Activated CD8-positive, alpha-beta memory T cell treated with anti-CD3 and anti-CD28 coated beads, Interleukin-2, amount 10 ng/mL, durations not matched to agents 7 days and 5 days (primary cell): Measurements from ENCODE around the gene CACNA1C. TPM values are rescaled to one million over a fixed set of nuclear protein-coding genes. Genes with fewer than 3 reads are reported as not detected.
A peak's percentile ranks its signal among the peaks of the same experiment; 100 is the strongest.

ENCODE experiments used
- ATAC-seq: fragments of 150-1000 bp; cut with Tn5 transposase; one replicate; pipeline ENCODE4 v1.10.0; 2021; ENCODE audit warnings: moderate library complexity
- CTCF ChIA-PET: fragments of 350-600 bp; sonication (Branson Sonifier 250); formaldehyde crosslinking; loops from one replicate; lab custom pipeline; 2021; ENCODE audit warnings: antibody characterized with exemption; lab: Charles Lee
- DNase-seq: peaks from one replicate; pipeline ENCODE4 v3.0.0-alpha.2; 2020
- H3K27ac Mint-ChIP-seq: one replicate; pipeline ENCODE4 v1.8.0; 2021; ENCODE audit warnings: mild to moderate bottlenecking, mixed read lengths
- H3K27me3 Mint-ChIP-seq: one replicate; pipeline ENCODE4 v1.8.0; 2021; ENCODE audit warnings: mixed read lengths
- H3K36me3 Mint-ChIP-seq: one replicate; pipeline ENCODE4 v1.8.0; 2021; ENCODE audit warnings: mild to moderate bottlenecking, mixed read lengths
- H3K4me1 Mint-ChIP-seq: one replicate; pipeline ENCODE4 v1.8.0; 2021; ENCODE audit warnings: mixed read lengths
- H3K4me3 Mint-ChIP-seq: one replicate; pipeline ENCODE4 v1.8.0; 2021; ENCODE audit warnings: mild to moderate bottlenecking, moderate library complexity, mixed read lengths
- H3K9me3 Mint-ChIP-seq: one replicate; pipeline ENCODE4 v1.8.0; 2022; ENCODE audit warnings: low read depth, mixed read lengths
- total RNA-seq, 2 experiments: library from RNA; stranded (reverse); gene quantifications; one replicate each; pipeline ENCODE4 v1.2.3, GENCODE V29; 2021

CACNA1C gene
- total RNA-seq, 2 experiments from 2014 or later, result 0.14 to 0.26 TPM

GRCh38 chr12:2610358-2610757 lies 557.6 kb downstream of the CACNA1C start:
- H3K4me3 Mint-ChIP-seq, result no peak overlapping the region
- H3K36me3 Mint-ChIP-seq, result no peaks in the 10 kb centered on the region
- CTCF ChIA-PET, result no interaction called here
- H3K4me1 Mint-ChIP-seq, result peaks cover 16% of the 10 kb centered on the region
- DNase-seq (no peak), ATAC-seq (no peak)
- H3K27ac Mint-ChIP-seq, result no peak overlapping the region
- H3K27me3 Mint-ChIP-seq, result peaks cover 52% of the 10 kb centered on the region
- H3K9me3 Mint-ChIP-seq, result no peaks in the 10 kb centered on the region

- Mint-ChIP-seq H3K36me3 (no peaks in the 10 kb centered on the region), H3K27ac (no peak overlapping the region), H3K4me1 (peaks cover 16% of the 10 kb centered on the region), H3K27me3 (peaks cover 54% of the 10 kb centered on the region), H3K4me3 (no peak overlapping the region), H3K9me3 (no peaks in the 10 kb centered on the region)
- DNase-seq (peak; percentile 52), ATAC-seq (peak; percentile 81)
- CTCF ChIA-PET, result no interaction called here
These were observed 560.7 kb downstream of the CACNA1C start for GRCh38 chr12:2613326-2614073.

DNA sequence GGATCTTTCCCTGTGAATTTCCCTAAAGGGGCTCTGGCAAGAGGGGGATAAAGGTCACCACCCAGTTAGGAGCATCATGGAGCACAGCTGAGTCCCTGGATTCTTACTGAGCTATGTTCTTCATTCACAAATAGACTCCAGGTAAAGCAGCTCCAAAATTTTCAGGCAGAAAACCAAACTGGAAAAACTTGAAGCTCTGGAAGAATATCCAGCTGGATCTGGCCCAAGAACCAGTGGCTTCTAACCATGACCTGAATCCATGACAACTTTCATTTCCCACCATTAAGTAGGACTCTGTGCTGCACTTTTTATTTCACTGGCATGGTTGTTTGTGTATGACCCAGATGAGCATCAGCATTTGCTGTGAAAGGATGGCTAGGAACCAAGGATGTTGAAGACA lies 561.6 kb downstream of the CACNA1C start:
- Mint-ChIP-seq H3K4me1 (peaks cover 12% of the 10 kb centered on the region), H3K9me3 (no peaks in the 10 kb centered on the region), H3K4me3 (no peak overlapping the region), H3K36me3 (no peaks in the 10 kb centered on the region), H3K27ac (no peak overlapping the region), H3K27me3 (peaks cover 50% of the 10 kb centered on the region)
- ATAC-seq, result no peak
- CTCF ChIA-PET, result no interaction called here
- no peak for DNase-seq

DNA sequence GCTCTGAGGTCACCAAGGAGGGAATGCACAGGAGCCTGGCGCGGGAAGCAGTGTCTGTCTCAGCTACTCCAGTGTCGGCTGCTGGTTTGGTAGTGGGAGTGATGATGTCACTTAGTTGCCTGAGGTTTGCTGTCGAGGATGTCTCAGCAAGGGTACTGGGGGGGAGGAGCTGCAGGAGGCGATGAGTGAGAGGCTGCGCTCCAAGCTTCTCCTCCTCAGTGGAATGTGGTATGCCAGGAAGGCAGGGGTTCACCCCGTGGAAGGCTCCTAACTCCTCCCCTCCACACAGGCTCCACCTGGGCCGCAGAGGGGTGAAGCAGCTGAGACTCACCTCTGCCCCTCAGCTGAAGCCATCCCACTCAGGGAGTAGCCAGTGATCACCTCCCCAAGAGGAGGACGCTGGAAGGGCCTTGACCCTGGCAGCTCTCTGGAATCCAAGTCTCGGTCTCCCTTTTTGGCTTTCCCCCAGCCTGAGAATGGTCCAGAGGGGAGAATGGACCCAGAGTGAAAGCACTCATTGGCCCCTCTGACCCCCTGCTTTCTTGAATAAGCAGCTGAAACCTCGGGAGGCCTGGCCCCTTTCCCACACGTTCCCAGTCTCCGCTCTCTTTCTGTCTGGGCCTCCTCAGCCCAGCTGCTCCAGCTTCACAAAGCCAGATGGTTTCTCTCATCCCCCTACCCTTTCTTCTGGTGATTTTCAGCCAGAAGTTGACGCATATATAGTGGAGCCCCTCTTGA lies 563.0 kb downstream of the CACNA1C start:
- Mint-ChIP-seq H3K27me3 (peaks cover 58% of the 10 kb centered on the region), H3K36me3 (no peaks in the 10 kb centered on the region), H3K4me3 (no peak overlapping the region), H3K4me1 (peaks cover 11% of the 10 kb centered on the region), H3K27ac (no peak overlapping the region), H3K9me3 (no peaks in the 10 kb centered on the region)
- no peak for ATAC-seq
- no peak for DNase-seq
- CTCF ChIA-PET, result no interaction called here

- ATAC-seq, result no peak
These were observed 564.0 kb downstream of the CACNA1C start for GRCh38 chr12:2616763-2617162.

GRCh38 chr12:2617365-2617764 lies 564.6 kb downstream of the CACNA1C start:
- H3K36me3 Mint-ChIP-seq, result no peaks in the 10 kb centered on the region
- CTCF ChIA-PET, result no interaction called here
- H3K9me3 Mint-ChIP-seq, result no peaks in the 10 kb centered on the region
- H3K4me3 Mint-ChIP-seq, result no peak overlapping the region
- H3K27ac Mint-ChIP-seq, result no peak overlapping the region
- ATAC-seq (no peak), DNase-seq (no peak)
- H3K4me1 Mint-ChIP-seq, result peaks cover 11% of the 10 kb centered on the region
- H3K27me3 Mint-ChIP-seq, result peaks cover 56% of the 10 kb centered on the region

More at GRCh38 chr12:2616763-2617162, 564.0 kb downstream of the CACNA1C start:
- Mint-ChIP-seq H3K9me3 (no peaks in the 10 kb centered on the region), H3K27ac (no peak overlapping the region), H3K27me3 (peaks cover 60% of the 10 kb centered on the region), H3K4me3 (no peak overlapping the region), H3K36me3 (no peaks in the 10 kb centered on the region), H3K4me1 (peaks cover 11% of the 10 kb centered on the region)
- CTCF ChIA-PET, result no interaction called here
- no peak for DNase-seq

GRCh38 chr12:2618291-2618995 lies 565.7 kb downstream of the CACNA1C start:
- Mint-ChIP-seq H3K27me3 (peaks cover 55% of the 10 kb centered on the region), H3K27ac (no peak overlapping the region), H3K4me3 (no peak overlapping the region), H3K9me3 (no peaks in the 10 kb centered on the region), H3K36me3 (no peaks in the 10 kb centered on the region), H3K4me1 (peaks cover 7% of the 10 kb centered on the region)
- DNase-seq, result no peak
- ATAC-seq, result no peak
- CTCF ChIA-PET, result no interaction called here

- CTCF ChIA-PET, result interaction anchor here (0.8 kb wide), 1 partner anchor 224 kb away, joined by 3 read pairs; no protein-coding TSS in a partner anchor
- H3K27me3 Mint-ChIP-seq, result peaks cover 56% of the 10 kb centered on the region
- no peaks in the 10 kb centered on the region for H3K9me3 Mint-ChIP-seq
- no peak overlapping the region for H3K27ac Mint-ChIP-seq
- ATAC-seq, result no peak
- no peak for DNase-seq
- no peak overlapping the region for H3K4me3 Mint-ChIP-seq
- no peaks in the 10 kb centered on the region for H3K36me3 Mint-ChIP-seq
- no peaks in the 10 kb centered on the region for H3K4me1 Mint-ChIP-seq
These were observed 566.3 kb downstream of the CACNA1C start for GRCh38 chr12:2619136-2619535.

DNA sequence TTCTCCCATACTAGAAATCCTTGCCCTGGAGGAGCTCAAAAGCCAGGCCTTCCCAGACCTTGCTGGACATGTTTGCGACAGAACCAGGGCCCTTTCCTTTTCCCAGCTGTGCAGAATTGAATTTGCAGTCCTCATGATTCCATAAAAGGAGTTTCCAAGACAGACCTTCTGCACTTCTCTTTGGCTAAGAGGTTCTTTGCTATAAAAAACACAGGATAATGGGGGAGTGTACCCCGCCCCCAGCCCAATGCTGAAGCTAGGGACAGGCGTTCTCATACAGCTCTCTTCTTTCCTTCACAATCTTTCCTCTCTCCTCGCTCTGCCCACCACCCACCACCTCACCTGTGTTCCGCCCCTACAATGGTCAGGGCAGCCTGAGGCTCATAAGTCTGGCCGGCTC lies 569.7 kb downstream of the CACNA1C start:
- H3K27ac Mint-ChIP-seq, result no peak overlapping the region
- no peak overlapping the region for H3K4me3 Mint-ChIP-seq
- CTCF ChIA-PET, result no interaction called here
- no peaks in the 10 kb centered on the region for H3K9me3 Mint-ChIP-seq
- no peaks in the 10 kb centered on the region for H3K4me1 Mint-ChIP-seq
- H3K36me3 Mint-ChIP-seq, result no peaks in the 10 kb centered on the region
- peaks cover 44% of the 10 kb centered on the region for H3K27me3 Mint-ChIP-seq
- no peak for ATAC-seq
- DNase-seq, result no peak

GRCh38 chr12:2623472-2623871 lies 570.7 kb downstream of the CACNA1C start:
- no peak for DNase-seq

DNA sequence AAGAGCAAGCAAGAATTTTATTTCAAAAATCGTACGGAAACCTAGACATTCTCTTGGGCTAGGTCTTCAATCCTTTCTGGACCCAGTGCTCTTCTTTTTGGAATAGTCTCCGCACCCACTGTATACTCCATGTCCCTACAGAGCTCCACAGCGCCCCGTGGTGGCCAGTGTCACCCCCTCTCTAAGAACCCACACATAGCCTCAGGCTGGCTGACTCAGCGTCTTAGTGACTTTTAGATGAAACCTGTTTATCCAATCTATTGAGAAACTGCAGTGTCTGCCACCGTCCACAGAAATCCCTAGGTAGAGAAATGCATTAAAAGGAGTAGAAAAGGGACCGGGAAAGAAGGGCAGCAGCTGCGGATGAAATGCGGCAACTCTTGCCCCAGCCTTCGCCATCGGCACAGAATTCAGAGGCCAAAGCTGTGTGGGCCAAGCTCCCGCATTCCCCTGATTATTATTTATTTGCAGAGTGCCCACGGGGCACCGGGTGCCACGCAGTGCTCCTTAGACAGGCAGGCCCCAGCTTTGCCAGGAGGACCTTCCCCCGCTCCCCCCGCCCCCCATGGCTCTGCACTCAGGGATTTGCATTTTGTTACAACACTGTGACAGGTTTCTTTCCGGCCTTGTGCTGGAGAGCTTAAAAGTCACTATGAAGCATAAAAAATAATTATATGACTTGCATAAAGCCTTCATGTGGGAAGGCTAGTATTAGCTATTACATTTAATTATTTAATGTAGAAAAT lies 571.9 kb downstream of the CACNA1C start:
- H3K4me1 Mint-ChIP-seq, result no peaks in the 10 kb centered on the region
- no peaks in the 10 kb centered on the region for H3K9me3 Mint-ChIP-seq
- DNase-seq (no peak), ATAC-seq (no peak)
- H3K27me3 Mint-ChIP-seq, result peaks cover 57% of the 10 kb centered on the region
- no peak overlapping the region for H3K27ac Mint-ChIP-seq
- CTCF ChIA-PET, result no interaction called here
- H3K36me3 Mint-ChIP-seq, result no peaks in the 10 kb centered on the region
- H3K4me3 Mint-ChIP-seq, result no peak overlapping the region

More at GRCh38 chr12:2623472-2623871, 570.7 kb downstream of the CACNA1C start:
- Mint-ChIP-seq H3K4me3 (no peak overlapping the region), H3K27ac (no peak overlapping the region), H3K36me3 (no peaks in the 10 kb centered on the region), H3K9me3 (no peaks in the 10 kb centered on the region), H3K27me3 (peaks cover 50% of the 10 kb centered on the region), H3K4me1 (no peaks in the 10 kb centered on the region)
- ATAC-seq, result no peak
- CTCF ChIA-PET, result interaction anchor here (1.0 kb wide), 1 partner anchor 40 kb away, joined by 3 read pairs; no protein-coding TSS in a partner anchor

DNA sequence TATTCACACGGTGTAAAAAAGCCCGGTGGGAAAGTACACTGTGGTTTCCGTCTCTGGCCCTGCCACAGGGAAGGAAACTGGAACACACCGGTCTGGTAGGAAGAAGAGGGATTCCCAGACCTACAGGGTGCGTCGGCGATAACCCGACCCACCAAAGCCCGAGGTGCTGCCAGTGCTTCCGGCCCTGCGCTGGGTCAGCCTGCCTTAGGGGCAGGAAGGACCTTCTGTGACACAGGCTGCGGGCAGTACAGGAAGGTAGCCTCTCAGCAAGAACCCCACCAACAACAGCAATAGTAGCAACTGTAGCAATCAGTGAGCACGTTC lies 572.5 kb downstream of the CACNA1C start:
- no peaks in the 10 kb centered on the region for H3K36me3 Mint-ChIP-seq
- CTCF ChIA-PET, result no interaction called here
- no peaks in the 10 kb centered on the region for H3K4me1 Mint-ChIP-seq
- no peaks in the 10 kb centered on the region for H3K9me3 Mint-ChIP-seq
- no peak for DNase-seq
- peaks cover 55% of the 10 kb centered on the region for H3K27me3 Mint-ChIP-seq
- no peak for ATAC-seq
- no peak overlapping the region for H3K4me3 Mint-ChIP-seq
- no peak overlapping the region for H3K27ac Mint-ChIP-seq
